Right forelimb (tissue), 1 donor: ENCODE results near the gene RINL.

Experiments
- DNase-seq: peaks from one replicate; pipeline ENCODE4 v3.0.0-alpha.2; 2018

Gene RINL, protein sequence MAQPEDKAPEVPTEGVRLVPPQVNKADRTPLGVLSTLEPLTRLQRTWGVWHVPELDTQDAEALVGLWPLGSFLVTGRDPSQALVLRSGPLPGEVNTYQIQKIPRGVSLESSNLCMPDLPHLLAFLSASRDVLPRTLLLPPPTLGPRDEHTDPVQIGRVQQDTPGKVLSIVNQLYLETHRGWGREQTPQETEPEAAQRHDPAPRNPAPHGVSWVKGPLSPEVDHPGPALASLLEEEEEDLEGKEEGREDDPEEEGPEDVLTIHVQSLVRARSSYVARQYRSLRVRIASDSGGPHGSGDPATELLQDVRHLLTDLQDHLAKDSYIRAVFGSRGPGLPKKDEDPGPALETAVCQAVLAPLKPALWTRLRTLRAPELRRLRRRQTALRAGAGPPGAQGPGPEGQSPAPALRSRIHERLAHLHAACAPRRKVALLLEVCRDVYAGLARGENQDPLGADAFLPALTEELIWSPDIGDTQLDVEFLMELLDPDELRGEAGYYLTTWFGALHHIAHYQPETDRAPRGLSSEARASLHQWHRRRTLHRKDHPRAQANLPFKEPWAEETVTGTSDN

DNA sequence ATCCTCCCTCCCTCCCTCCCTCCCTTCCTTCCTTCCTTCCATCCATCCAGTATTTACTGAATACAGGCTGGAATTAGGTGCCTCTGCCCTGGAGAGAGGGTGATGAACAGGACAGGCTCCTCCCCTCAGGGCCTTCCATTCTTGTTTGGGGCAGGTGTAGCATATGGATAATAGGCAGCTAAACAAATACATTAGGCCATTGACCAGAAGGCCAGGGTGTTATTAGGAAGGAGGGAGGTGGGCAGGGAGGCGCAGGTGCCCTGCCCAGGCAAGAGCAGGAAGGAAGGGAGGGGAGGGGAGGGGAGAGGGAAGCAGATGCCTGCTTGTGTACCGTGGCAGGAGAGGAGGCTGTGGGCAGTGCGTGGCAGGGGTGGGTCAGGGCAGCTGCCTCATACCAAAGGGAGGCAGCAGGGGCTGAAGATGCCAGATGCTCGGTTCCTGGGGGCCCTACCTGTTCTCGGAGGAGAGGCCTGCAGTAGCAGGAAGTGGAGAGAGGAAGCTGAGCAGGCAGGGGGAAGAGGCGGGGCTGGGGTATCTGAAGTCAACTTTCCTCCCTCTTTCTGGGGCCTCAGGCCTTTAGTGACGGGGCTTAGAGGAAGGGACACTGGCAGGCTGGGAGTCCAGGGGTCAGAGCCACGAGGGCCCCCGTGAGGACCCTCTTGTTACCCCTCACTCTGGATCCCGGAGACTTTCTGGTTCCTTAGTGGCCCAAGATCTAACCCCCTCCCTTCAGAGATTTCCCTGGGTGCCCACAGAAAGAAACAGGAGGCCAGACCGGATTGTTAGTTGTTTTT is at the start of gene RINL:
TSS of gene RINL (minus strand) at position 495 of the 794 bp plus-strand sequence. CDS start 1,533 bp downstream, outside the sequence.
- DNase-seq = peak; percentile 42

DNA sequence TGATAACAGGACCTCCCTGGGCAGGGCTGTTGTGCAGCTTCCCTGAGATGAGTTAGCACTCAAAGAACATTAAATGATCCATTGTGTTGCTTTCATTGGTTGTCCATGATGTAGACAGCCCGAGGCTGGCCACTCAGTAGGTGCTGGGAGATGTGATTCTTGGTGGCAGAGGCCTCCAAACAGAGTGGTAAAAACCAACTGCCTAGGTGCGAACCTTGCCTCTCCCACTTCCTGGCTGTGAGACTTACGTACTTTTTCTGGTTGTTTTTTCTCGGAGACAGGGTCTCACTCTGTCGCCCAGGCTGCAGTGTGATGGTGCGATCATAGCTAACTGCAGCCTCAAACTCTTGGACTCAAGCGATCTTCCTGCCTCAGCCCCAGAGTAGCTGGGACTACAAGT is 46.3 kb upstream of the RINL start:
- DNase-seq = no peak

DNA sequence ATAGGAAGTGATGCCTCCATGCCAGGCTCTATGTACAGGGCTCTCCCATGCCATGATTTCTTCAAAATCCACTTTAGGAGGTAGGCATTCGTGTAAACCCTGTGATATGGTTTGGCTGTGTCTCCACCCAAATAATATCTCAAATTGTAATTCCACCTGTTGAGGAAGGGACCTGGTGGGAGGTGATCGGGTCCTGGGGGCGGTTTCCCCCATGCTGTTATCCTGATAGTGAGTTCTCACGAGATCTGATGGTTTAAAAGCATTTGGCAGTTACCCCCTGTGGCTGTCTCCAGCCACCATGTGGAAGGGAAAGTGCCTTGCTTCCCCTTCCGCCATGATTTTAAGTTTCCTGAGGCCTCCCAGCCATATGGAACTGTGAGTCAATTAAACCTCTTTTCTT is 44.4 kb upstream of the RINL start:
- no peak for DNase-seq

DNA sequence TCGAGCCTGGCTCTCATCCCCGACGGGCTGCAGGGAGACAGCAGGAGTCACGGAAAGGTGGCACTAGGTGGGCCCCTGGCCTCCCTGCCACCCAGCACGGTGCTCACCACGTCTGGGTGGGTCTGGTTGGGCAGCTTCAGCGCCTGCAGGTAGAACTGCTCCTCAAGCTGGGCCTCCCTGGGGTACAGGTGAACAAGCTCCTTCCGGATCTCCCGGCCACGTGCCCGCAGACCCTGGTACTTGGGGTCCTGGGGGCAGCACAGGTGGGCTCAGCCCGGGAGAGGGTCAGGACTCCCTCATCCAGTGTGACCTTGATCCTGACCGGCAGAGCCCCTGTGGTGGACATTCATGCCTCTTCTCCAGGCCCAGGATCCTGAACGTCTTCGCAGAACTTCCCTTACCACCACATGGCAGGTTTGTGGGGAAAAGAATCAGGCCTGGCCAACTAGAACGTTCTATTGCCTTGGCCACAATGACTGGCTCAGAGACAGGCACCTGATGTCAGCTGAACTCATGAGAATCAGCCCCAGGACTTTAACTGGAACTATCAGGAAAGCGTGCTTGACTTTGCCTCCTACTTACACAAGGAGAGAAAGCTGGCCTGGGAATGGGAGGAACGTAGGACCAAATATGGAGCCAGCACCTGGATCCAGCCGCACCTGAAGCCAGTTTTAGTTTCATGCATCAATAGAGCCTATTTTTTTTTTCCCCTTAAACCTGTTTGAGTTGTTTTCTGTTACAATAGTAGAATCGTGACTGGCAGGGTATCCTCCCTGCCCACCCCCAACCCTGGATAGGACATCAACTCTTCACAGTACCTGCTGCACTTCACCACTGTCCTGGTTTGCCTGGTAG is 43.6 kb upstream of the RINL start:
- no peak for DNase-seq

DNA sequence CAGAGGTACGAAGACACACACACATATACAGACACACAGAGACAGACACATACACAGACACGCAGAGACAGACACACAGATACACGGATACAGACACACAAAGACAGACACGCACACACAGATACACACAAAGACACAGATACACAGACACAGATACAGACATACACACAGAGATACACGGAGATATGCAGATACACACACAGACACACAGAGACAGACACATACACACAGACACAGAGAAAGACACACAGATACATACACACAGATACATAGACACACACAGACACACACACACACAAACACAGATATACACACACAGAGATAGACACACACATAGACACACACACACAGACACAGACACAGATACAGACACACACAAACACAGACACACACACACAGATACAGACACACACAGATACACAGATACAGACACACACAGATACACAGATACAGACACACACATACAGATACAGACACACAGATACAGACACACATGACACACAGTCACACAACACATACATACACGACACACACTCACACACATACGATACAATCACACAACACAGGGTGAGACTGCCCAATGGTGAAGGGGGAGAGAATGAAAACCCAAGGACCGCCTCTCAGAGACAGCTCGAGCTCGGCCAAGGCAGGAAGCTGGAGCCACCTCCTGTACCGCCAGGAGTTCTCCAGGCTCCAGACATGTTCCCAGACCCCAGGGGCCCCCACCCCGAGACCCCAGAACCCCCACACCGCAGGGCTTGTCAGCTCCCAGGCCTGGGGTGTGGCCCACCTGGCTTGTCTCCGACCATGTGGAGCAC is 42.7 kb upstream of the RINL start:
- DNase-seq = no peak

DNA sequence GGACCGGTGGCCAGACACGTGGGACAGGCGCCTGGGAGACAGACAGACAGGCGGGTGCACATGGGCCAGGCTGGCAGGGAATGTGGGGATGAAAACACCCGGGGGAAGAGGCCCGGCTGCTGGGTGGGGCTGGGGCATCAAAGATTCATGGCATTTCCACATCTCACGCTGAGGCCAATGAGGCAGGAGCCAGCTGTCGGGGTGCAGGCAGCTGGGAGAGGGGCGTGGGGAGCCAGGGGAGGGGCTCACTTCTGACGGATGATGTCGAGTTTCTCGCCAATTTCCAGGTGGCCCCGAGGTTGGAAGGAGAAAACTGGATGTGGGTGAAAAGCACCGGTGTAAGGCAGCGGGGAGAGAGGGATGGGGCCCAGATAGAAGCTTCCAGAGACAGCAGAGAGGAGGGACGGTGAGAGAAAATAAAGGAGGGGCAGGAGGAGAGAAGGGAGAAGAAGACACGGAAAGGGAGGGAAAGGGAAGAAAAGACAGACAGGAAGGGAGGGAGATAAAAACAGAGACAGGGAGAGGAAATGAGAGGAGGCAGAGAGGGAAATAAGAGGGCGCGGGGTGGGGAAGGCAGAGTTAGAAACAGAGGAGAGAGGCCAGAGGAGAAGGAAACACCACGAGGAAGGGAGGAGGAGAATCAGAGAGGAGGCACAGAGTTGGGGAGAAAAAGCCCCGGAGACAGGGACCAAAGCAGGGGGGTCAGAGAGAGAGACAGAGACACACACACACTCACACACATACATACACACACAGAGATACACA is 41.9 kb upstream of the RINL start:
- DNase-seq = no peak

DNA sequence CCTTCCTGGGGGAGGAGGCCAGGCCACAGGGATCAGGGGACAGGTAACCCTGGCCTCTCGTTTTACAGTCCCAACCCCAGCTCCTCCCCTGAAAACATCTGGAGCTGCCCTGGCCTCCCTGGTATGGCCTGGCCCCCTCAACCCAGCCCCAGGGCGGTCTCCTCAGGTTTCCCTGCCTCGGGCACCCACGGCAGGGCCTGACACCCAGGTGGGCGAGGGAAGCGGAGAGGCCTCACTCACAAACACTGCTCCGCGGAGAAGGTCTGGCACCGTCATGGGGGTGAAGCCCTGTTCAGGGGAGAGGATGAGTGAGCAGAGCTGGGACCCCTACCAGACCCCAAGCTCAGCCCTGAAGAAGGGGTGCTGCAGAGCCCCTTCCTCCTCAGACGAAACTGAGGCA is 40.5 kb upstream of the RINL start:
- no peak for DNase-seq

DNA sequence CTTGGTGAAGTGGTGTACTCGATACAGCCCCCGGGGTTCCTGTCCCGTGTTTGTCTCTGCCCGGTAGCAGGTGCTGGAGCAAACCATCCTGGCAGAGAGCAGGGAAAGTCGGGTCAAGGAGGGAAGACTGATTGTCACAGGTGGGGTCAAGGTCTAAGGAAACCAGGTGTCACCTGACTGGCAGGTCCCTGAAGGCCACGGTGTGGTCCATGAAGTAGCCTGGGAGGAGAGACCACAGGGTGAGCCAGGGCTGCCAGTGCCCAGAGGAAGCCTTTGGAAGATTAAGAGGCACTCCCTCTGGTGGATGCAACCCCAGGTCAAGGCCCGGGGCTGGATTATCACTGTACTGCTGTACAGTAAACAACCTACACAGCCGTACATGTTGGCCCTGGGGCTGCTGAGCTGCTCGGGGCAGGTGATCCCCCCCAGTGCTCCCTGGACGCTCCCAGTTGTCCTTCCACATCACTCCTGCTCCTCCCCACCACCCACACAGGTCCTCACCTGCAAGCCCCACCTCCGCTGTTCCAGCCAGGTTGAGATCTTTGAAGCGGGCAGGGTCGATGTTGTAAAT is 39.9 kb upstream of the RINL start:
- no peak for DNase-seq

DNA sequence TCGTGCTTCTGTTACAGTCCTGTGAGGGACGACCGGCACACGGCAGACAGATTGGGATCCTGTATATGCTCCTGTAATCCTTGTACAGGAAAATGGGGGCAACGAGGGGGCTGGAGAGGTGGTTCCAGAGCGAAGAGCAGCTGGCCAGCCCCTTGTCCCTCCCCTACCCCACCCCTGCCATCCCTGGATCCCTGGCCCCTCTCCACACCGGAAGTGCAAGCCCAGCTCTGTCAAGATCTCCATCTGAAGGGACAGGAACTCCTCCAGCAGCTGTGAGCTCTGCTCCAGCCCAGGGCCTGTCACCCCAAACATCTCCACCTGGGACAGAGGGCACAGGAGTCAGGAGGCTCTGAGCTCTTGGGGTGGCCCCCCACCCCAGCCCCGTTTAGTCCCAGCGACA is 39.4 kb upstream of the RINL start:
- DNase-seq = no peak

DNA sequence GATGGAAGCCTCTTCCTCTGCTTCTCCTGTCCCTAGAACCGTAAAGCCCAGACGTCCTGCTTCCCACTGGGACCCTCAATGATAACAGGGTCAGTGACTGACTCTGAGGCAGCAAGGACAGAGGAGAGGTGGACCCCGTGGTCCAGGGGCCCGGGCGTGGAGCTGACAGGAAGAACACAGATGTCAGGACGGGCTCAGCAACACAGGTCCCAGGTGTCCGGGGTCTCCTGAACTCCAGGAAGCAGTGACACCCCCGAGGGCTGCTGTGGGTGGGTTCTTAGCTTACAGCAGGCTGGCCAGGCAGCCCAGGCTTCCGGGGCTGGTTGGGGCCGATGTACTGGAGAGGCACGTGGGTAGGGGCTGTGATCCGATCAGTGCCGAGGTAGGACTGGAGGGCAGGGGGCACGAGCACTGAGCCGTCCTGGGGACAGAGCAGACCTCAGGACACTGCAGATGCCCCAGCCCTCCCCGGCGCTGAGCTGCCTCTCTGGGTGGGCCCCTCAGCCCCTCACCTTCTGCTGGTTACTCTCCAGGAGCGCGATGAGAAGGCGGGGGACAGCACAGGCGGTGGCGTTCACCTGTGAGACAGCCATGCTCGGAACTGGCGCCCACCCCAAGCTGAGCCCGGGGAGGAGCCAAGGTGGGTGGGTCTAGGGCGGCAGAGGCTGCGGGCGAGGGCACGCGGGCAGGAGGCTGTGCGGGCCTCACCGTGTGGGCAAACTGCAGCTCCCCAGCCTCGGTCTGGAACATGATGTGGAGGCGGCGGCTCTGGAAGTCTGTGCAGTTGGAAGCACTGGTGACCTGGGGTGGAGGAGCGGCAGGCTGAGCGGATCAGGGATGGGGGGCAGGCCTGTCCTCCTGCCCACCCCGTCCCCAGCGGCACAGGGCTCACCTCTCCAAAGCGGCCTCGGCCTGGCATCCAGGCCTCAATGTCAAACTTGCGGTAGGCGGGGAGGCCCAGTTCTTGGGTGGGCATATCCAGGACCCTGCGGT is 37.5 kb upstream of the RINL start:
- DNase-seq = no peak

DNA sequence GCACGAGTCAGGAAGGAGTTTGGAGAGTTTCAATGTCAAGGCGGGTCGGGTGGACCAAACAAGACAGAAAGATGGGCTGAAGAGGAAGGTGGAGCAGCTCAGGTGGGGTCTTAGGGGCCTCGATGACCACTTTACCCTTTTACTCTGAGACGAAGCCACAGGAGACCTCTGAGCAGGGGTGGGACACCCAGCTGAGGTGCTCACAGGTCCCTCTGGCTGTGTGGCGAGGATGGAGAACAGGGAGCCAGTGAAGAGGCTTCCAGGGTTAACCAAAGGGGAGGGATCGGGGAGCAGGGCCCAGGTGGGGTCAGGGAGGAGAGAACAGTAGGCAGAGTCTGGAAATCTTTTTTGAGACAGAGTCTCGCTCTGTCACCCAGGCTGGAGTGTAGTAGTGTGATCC is 35.9 kb upstream of the RINL start:
- no peak for DNase-seq

DNA sequence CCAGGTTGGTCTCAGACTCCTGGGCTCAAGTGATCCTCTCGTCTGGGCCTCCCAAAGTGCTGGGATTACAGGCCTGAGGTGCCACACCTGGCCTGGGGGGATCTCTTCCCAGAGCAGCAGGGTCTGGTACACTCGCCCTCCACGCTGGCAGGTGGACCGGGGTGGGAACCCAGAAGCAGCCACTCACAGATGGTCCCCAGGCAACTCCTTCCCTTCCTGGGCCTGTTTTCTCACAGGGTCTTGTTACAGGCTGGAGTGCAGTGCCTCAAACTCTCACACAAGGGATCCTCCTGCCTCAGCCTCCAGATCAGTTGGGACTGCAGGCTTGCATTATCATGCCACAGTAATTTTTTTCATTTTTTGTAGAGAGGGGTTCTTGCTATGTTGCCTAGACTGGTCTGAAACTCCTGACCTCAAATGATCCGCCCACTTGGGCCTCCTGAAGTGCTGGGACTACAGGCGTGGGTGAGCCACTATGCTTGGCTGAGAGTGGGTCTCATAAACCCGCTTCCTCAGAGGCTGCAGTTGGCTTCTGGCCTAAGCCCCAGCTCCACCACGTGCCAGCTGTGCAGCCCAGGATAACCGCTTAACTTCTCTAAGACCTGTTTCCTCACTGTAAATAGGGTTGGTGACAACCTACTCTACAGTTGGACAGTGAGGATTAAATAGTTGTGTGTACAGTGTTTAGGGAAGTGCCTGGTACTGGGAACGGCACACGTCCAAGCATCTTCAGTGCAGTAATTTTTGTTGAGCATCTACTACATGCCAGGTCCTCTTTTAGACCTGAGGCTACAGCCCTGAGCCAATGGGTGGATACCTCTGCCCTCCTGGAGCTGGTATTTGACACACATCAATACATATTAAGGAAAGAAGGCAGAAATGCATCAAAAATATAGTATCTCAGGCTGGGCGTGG is 34.8 kb upstream of the RINL start:
- DNase-seq = no peak

DNA sequence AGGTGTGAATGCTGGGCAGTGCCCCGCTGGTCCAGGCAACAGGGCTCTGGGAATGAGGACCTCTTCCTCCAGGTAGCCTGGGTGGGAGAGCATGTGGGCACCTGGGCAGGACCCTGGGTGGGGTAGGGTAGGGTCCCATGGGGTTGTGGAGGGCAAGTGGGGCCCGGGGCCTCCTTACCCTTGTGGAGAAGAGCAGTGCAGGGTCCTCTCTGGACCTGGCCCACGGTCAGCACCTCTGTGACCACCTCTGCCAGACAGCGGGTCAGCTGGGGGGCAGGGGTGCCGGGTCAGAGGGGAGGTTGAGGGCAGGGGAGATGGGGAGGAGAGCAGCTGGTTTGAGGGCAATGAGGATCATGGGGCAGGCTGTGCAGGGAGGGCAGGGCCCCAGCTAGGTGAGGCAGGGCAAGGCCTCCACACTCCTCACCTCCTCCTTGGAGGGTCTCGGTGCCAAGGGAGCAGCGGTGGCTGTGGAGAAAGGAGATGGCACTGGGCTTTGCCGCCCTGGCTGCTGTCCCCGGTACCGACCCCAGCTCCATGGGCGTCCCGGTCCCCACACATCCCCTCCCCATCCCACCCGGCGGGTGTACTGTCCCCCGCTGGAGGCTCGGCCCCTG is 33.4 kb upstream of the RINL start:
- no peak for DNase-seq

DNA sequence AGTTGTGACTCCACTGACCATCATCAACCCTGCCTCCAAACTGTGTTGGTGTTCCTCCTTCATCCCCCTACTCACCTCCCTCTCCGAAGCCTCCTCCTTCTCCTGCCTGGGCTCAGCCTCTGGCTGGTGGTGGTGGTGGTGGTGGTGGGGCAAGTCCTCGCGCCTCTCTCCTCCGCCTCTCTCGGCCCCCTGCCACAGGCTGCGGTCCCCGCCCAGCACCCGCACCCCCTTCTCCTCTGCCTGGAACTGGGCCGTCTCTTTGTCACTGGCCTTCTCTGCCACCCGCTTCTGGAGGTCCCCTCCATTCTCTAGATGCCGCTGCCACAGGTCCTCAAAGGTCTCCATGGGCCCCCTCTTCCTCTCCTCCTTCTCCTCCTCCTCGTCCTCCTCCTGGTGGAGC is 32.4 kb upstream of the RINL start:
- DNase-seq = no peak

DNA sequence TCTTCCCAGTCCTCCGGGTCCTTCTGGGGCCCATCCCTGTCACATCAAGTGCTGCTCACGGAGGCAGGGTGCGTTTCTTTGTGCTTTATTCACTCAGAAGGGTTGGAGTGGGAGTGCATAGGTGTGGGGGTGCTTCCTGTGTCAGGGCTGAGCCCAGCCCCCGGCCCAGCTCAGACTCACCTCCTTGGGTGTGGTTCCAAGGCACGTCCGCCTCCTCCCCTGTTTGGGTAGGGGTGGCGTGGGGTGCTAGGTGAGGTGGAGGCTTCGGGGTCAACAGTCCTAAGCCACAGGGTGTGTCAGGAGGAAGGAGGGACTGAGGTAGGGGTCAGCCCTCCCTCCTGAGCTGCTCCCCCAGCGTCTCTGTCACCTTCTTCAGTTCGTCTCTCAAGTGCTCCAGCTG is 30.8 kb upstream of the RINL start:
- no peak for DNase-seq

DNA sequence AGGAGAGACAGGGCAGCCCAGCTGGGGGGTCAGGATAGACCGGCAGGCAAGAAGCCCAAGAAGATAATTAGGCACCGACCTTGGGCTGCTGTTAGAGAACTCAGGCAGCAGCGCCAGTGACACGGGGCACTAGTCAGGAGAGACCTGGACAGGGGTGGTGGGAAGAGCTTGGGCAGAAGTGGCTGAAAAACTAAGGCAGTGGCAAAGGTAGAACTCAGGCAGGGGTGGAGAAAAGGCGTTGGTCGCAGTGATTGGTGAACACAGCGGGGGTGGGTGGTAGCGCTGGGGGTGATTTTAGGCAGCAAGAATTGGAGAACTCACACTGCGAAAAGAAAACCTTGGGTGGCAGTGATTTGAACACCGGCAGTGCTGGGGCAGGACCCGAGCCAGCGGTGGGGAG is 29.6 kb upstream of the RINL start:
- no peak for DNase-seq

DNA sequence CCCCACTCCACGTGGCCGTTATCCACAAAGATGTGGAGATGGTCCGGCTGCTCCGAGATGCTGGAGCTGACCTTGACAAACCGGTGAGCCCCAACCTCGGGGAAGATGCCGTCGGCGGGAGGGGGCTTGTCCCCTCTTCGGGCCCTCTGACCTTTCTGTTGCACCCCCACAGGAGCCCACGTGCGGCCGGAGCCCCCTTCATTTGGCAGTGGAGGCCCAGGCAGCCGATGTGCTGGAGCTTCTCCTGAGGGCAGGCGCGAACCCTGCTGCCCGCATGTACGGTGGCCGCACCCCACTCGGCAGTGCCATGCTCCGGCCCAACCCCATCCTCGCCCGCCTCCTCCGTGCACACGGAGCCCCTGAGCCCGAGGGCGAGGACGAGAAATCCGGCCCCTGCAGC is 29.2 kb upstream of the RINL start:
- DNase-seq = no peak

DNA sequence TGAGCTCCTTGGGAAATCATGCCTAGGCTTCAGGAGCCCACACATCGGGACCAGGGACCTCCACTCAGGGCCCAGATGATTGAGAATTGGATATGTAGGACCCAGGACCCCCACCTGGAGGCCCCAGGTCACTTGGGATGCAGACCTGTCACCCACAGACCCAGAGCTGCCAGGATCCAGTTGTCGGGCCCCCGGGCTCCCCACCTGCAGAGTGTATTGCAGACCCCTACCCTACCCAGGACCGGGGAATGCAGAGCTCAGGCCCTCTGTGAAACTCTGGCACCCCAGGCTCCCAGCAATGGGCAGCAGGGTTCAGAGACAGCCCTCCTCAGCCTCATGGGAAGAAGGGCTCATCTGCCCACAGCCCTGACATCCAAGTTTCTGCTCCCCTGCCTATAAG is 27.5 kb upstream of the RINL start:
- DNase-seq = no peak
